ENCODE measurements around the gene CACNA1S. TPM values are rescaled to one million over a fixed set of nuclear protein-coding genes. Genes with fewer than 3 reads are reported as not detected.

CACNA1S gene
- total and polyA plus RNA-seq, 2 of the 8 experiments (the other 6 are each of a cell fraction or from before 2014, with no cell fraction given): 0.06 TPM; not detected in 1

GRCh38 chr1:201146626-201147390 lies 34.6 kb upstream of the CACNA1S start (continued):
- TF ChIP-seq CHD7 (IDR thresholded peaks at IDR 0.05; ENCODE audit: insufficient replicate concordance, low read length) (no peak), NRF1 (IDR thresholded peaks at IDR 0.05; ENCODE audit: low read depth, low read length) (no peak), NANOG (IDR thresholded peaks at IDR 0.05; ENCODE audit: insufficient read depth, low read depth, low read length, poor library complexity, severe bottlenecking) (no peak), BRCA1 (IDR thresholded peaks at IDR 0.05; ENCODE audit: low read depth, low read length) (no peak), FOSL1 (IDR thresholded peaks at IDR 0.05; ENCODE audit: insufficient read depth, low read depth, low read length) (no peak)

Data from H1 (cell line).